Ishikawa (cell line): ENCODE measurements around the gene PCP4L1.

Source experiments
- EGR1 ChIP-seq: IDR thresholded peaks from 2 replicates; pipeline ENCODE4 v1.6.1; 2012
- EP300 ChIP-seq: IDR thresholded peaks from 2 replicates; pipeline ENCODE4 v1.6.1; 2012; ENCODE audit warnings: borderline replicate concordance
- MAX ChIP-seq: IDR thresholded peaks from 2 replicates; pipeline ENCODE4 v1.6.1; 2012
- REST ChIP-seq: IDR thresholded peaks from 2 replicates; pipeline ENCODE4 v1.6.1; 2012; ENCODE audit warnings: low read depth, mild to moderate bottlenecking
- TCF12 ChIP-seq: IDR thresholded peaks from 2 replicates; pipeline ENCODE4 v1.6.1; 2012; ENCODE audit warnings: low read depth
- YY1 ChIP-seq: IDR thresholded peaks from 2 replicates; pipeline ENCODE4 v1.6.1; 2012; ENCODE audit warnings: low read depth

- no peak for TF ChIP-seq TCF12
- TF ChIP-seq EGR1, result no peak
- no peak for TF ChIP-seq EP300
- no peak for TF ChIP-seq REST
- no peak for TF ChIP-seq YY1
- no peak for TF ChIP-seq MAX
Measured at GRCh38 chr1:161324020-161324419, 65.5 kb downstream of the PCP4L1 start.
